WTC11 (cell line): ENCODE data around the gene HSD11B1L. TPM values are rescaled to one million over a fixed set of nuclear protein-coding genes. Genes with fewer than 3 reads are reported as not detected.

Experiments used
- ATAC-seq: fragments of 200-7000 bp; cut with Tn5 transposase; 2 replicates; pipeline ENCODE4 v1.10.0; 2021; ENCODE audit warnings: mild to moderate bottlenecking, moderate library complexity
- CTCF ChIA-PET: fragments of 300-600 bp; sonication (Branson Sonifier 250); formaldehyde crosslinking; loops from one replicate; lab custom pipeline; 2021; ENCODE audit warnings: antibody characterized with exemption; lab: Charles Lee
- POLR2A ChIA-PET: fragments of 350-600 bp; sonication (Branson Sonifier 250); formaldehyde crosslinking; loops from one replicate; lab custom pipeline; 2021; ENCODE audit warnings: antibody characterized with exemption; lab: Charles Lee
- DNase-seq: peaks from one replicate; pipeline ENCODE4 v3.0.0; 2021; ENCODE audit warnings: low spot score
- H3K27ac Mint-ChIP-seq: 2 replicates; pipeline ENCODE4 v1.8.0; 2021; ENCODE audit warnings: mixed read lengths
- H3K27me3 Mint-ChIP-seq: 2 replicates; pipeline ENCODE4 v1.8.0; 2021; ENCODE audit warnings: low read depth, mild to moderate bottlenecking, moderate library complexity, mixed read lengths
- H3K36me3 Mint-ChIP-seq: 2 replicates; pipeline ENCODE4 v1.8.0; 2021; ENCODE audit warnings: mixed read lengths
- H3K4me1 Mint-ChIP-seq: 2 replicates; pipeline ENCODE4 v1.8.0; 2022; ENCODE audit warnings: mixed read lengths
- H3K4me3 Mint-ChIP-seq: 2 replicates; pipeline ENCODE4 v1.8.0; 2021; ENCODE audit warnings: mild to moderate bottlenecking, moderate library complexity, mixed read lengths
- H3K9me3 Mint-ChIP-seq: 2 replicates; pipeline ENCODE4 v1.8.0; 2021; ENCODE audit warnings: mixed read lengths
- CBFB ChIP-seq: sonication (generic); formaldehyde crosslinking; IDR thresholded peaks from 2 replicates; pipeline ENCODE4 v1.8.1; 2022; ENCODE audit warnings: mild to moderate bottlenecking, low read depth, missing genetic modification reagents
- CREM ChIP-seq: sonication (generic); formaldehyde crosslinking; IDR thresholded peaks from 2 replicates; pipeline ENCODE4 v1.8.1; 2022; ENCODE audit warnings: mild to moderate bottlenecking, missing genetic modification reagents, moderate library complexity
- ELF4 ChIP-seq: sonication (generic); formaldehyde crosslinking; IDR thresholded peaks from 2 replicates; pipeline ENCODE4 v1.8.1; 2022; ENCODE audit warnings: low read depth, mild to moderate bottlenecking, moderate library complexity, missing genetic modification reagents
- GABPB1 ChIP-seq: sonication (generic); formaldehyde crosslinking; IDR thresholded peaks from 2 replicates; pipeline ENCODE4 v1.8.1; 2023; ENCODE audit warnings: mild to moderate bottlenecking, missing genetic modification reagents
- NR3C1 ChIP-seq: sonication (generic); formaldehyde crosslinking; conservative IDR thresholded peaks from 2 replicates; pipeline ENCODE4 v1.8.1; 2023; ENCODE audit warnings: low read depth, mild to moderate bottlenecking, missing genetic modification reagents
- SOX15 ChIP-seq: fragments of 250-450 bp; sonication (Bioruptor Pico); IDR thresholded peaks from 2 replicates; pipeline ENCODE4 v1.9.0; 2021; ENCODE audit warnings: mild to moderate bottlenecking
- ZNF138 ChIP-seq: sonication (generic); formaldehyde crosslinking; conservative IDR thresholded peaks from 2 replicates; pipeline ENCODE4 v1.8.1; 2022; ENCODE audit warnings: mild to moderate bottlenecking, moderate library complexity, missing genetic modification reagents
- ZNF396 ChIP-seq: fragments of 250-450 bp; sonication (Bioruptor Pico); IDR thresholded peaks from 2 replicates; pipeline ENCODE4 v1.8.0; 2021; ENCODE audit warnings: mild to moderate bottlenecking, moderate library complexity, borderline replicate concordance
- ZNF671 ChIP-seq: fragments of 250-450 bp; sonication (Bioruptor Pico); IDR thresholded peaks from 2 replicates; pipeline ENCODE4 v1.8.0; 2021; ENCODE audit warnings: mild to moderate bottlenecking
- total RNA-seq: library from RNA; stranded (reverse); gene quantifications from 3 replicates; pipeline ENCODE4 v1.2.3, GENCODE V29; 2021
- TF ChIP-seq, protein P1 (sequence below): sonication (generic); formaldehyde crosslinking; IDR thresholded peaks from 2 replicates; pipeline ENCODE4 v1.8.1; 2023; ENCODE audit warnings: mild to moderate bottlenecking, missing genetic modification reagents
- TF ChIP-seq, protein P2 (sequence below): fragments of 250-450 bp; sonication (Bioruptor Pico); IDR thresholded peaks from 2 replicates; pipeline ENCODE4 v1.8.0; 2021; ENCODE audit warnings: mild to moderate bottlenecking
- TF ChIP-seq, protein P3 (sequence below): sonication (generic); formaldehyde crosslinking; conservative IDR thresholded peaks from 2 replicates; pipeline ENCODE4 v1.8.1; 2023; ENCODE audit warnings: mild to moderate bottlenecking, low read depth, missing genetic modification reagents, moderate library complexity
- TF ChIP-seq, protein P4 (sequence below): sonication (generic); formaldehyde crosslinking; IDR thresholded peaks from 2 replicates; pipeline ENCODE4 v1.8.0; 2022; ENCODE audit warnings: mild to moderate bottlenecking, missing genetic modification reagents
- TF ChIP-seq, protein P5 (sequence below): fragments of 250-450 bp; sonication (Bioruptor Pico); IDR thresholded peaks from 2 replicates; pipeline ENCODE4 v2.1.2; 2022; ENCODE audit warnings: mild to moderate bottlenecking, moderate library complexity
- TF ChIP-seq, protein P6 (sequence below): sonication (generic); formaldehyde crosslinking; IDR thresholded peaks from 2 replicates; pipeline ENCODE4 v1.8.0; 2023; ENCODE audit warnings: mild to moderate bottlenecking, missing genetic modification reagents
- TF ChIP-seq, protein P7 (sequence below): sonication (generic); formaldehyde crosslinking; IDR thresholded peaks from 2 replicates; pipeline ENCODE4 v1.8.0; 2022; ENCODE audit warnings: missing genetic modification reagents

Gene HSD11B1L
- total RNA-seq, 1 experiment from 2014 or later, result 11.8 TPM

DNA sequence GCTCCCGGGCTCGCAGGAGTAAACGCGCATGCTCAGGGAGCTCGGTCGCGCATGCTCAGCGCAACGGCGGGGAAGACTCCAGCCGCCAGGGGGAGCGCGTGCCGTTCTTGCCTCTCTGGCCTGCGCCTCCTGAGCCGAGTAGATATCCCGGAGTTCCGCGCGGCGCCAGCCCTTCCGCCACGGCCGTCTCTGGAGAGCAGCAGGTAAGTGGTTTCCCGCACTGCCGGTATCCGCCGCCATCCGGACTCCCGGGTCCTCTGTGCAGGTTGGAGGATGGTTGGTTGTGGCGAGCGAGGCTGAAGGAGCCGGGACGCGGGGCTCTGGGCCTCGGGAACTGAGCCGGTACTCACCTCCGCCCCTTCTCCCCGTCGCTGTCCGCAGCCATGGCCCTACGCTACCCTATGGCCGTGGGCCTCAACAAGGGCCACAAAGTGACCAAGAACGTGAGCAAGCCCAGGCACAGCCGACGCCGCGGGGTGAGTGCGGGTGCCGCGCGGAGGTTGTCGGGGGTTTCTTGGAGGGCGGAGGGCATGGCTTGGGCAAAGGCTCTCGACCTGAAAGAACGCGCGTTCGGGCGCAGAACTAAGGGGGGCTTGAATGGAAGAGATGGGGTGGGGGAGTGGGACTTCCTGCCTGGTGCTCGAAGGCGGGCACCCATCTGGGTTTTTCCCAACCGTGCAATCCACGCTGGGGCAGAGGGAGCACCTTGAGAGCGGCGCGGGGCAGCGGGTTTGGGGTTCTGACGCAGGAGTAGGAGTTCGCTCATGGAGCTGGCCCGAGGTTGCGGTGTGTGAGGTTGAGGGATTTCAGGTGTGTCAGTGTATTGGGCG, 9.5 kb downstream of the HSD11B1L start, which contains the start of gene RPL36 (continued):
- TF ChIP-seq, protein P1, sequence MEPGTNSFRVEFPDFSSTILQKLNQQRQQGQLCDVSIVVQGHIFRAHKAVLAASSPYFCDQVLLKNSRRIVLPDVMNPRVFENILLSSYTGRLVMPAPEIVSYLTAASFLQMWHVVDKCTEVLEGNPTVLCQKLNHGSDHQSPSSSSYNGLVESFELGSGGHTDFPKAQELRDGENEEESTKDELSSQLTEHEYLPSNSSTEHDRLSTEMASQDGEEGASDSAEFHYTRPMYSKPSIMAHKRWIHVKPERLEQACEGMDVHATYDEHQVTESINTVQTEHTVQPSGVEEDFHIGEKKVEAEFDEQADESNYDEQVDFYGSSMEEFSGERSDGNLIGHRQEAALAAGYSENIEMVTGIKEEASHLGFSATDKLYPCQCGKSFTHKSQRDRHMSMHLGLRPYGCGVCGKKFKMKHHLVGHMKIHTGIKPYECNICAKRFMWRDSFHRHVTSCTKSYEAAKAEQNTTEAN (CRISPR knock-in tag), result peak; percentile 94
- TF ChIP-seq GABPB1 (CRISPR knock-in tag), result peak; percentile 68

DNA sequence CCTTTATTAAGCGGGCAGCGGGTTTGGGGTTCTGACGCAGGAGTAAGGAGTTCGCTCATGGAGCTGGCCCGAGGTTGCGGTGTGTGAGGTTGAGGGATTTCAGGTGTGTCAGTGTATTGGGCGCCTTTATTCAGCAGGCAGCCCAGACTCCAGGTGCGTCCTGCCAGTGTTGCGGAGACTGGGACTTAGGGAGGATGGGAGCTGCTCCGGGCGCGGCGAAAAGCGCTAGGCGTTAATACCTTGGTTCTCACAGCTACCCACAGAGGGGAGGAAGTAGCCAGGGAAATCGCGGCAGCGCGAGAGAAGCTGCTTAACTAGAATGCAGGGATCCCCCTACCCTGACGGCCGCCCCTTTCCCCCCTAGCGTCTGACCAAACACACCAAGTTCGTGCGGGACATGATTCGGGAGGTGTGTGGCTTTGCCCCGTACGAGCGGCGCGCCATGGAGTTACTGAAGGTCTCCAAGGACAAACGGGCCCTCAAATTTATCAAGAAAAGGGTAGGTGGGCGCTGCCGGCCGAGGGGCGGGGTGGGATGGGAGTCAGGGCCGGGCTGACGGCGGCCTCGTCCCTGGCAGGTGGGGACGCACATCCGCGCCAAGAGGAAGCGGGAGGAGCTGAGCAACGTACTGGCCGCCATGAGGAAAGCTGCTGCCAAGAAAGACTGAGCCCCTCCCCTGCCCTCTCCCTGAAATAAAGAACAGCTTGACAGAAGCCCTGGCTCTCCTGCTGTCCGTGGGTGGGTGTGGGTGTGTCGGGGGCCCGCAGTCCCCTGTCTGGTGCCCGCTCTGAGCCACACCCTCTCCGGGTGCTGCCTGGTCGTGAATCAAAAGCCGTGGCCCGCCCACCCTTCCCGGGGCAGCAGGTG, 10.4 kb downstream of the HSD11B1L start:
- peak overlapping the region; percentile 99 for H3K4me3 Mint-ChIP-seq
- peaks cover 35% of the 10 kb centered on the region for H3K36me3 Mint-ChIP-seq
- H3K27ac Mint-ChIP-seq, result peak overlapping the region; percentile 95
- CTCF ChIA-PET, result interaction anchor here (0.5 to 0.9 kb wide), 3 partner anchors 21 to 113 kb away, joined by 3 to 5 read pairs (median 3); no protein-coding TSS in a partner anchor
- no peak for ATAC-seq
- POLR2A ChIA-PET, result interaction anchor here (0.5 to 2.7 kb wide), 5 partner anchors 18 to 67 kb away, joined by 3 to 14 read pairs (median 3); partner anchors contain the start of genes CATSPERD and LONP1
- H3K4me1 Mint-ChIP-seq, result peaks cover 10% of the 10 kb centered on the region; the same call in 1 of the 2 replicates
- H3K27me3 Mint-ChIP-seq, result peaks cover 5% of the 10 kb centered on the region; the same call in 1 of the 2 replicates
- DNase-seq, result no peak
- H3K9me3 Mint-ChIP-seq, result no peaks in the 10 kb centered on the region
- TF ChIP-seq, protein P2, sequence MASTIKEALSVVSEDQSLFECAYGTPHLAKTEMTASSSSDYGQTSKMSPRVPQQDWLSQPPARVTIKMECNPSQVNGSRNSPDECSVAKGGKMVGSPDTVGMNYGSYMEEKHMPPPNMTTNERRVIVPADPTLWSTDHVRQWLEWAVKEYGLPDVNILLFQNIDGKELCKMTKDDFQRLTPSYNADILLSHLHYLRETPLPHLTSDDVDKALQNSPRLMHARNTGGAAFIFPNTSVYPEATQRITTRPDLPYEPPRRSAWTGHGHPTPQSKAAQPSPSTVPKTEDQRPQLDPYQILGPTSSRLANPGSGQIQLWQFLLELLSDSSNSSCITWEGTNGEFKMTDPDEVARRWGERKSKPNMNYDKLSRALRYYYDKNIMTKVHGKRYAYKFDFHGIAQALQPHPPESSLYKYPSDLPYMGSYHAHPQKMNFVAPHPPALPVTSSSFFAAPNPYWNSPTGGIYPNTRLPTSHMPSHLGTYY (CRISPR knock-in tag), result peak; percentile 87
- TF ChIP-seq ZNF671 (CRISPR knock-in tag), result peak; percentile 56; the same call in 1 of the 2 replicates
- TF ChIP-seq, protein P3, sequence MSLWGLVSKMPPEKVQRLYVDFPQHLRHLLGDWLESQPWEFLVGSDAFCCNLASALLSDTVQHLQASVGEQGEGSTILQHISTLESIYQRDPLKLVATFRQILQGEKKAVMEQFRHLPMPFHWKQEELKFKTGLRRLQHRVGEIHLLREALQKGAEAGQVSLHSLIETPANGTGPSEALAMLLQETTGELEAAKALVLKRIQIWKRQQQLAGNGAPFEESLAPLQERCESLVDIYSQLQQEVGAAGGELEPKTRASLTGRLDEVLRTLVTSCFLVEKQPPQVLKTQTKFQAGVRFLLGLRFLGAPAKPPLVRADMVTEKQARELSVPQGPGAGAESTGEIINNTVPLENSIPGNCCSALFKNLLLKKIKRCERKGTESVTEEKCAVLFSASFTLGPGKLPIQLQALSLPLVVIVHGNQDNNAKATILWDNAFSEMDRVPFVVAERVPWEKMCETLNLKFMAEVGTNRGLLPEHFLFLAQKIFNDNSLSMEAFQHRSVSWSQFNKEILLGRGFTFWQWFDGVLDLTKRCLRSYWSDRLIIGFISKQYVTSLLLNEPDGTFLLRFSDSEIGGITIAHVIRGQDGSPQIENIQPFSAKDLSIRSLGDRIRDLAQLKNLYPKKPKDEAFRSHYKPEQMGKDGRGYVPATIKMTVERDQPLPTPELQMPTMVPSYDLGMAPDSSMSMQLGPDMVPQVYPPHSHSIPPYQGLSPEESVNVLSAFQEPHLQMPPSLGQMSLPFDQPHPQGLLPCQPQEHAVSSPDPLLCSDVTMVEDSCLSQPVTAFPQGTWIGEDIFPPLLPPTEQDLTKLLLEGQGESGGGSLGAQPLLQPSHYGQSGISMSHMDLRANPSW (CRISPR knock-in tag), result no peak
- TF ChIP-seq GABPB1 (CRISPR knock-in tag), result no peak
- no peak for TF ChIP-seq ZNF396 (CRISPR knock-in tag)
- no peak for TF ChIP-seq ELF4 (CRISPR knock-in tag)
- TF ChIP-seq, protein P4, sequence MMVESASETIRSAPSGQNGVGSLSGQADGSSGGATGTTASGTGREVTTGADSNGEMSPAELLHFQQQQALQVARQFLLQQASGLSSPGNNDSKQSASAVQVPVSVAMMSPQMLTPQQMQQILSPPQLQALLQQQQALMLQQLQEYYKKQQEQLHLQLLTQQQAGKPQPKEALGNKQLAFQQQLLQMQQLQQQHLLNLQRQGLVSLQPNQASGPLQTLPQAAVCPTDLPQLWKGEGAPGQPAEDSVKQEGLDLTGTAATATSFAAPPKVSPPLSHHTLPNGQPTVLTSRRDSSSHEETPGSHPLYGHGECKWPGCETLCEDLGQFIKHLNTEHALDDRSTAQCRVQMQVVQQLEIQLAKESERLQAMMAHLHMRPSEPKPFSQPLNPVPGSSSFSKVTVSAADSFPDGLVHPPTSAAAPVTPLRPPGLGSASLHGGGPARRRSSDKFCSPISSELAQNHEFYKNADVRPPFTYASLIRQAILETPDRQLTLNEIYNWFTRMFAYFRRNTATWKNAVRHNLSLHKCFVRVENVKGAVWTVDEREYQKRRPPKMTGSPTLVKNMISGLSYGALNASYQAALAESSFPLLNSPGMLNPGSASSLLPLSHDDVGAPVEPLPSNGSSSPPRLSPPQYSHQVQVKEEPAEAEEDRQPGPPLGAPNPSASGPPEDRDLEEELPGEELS (CRISPR knock-in tag), result no peak
- TF ChIP-seq, protein P5, sequence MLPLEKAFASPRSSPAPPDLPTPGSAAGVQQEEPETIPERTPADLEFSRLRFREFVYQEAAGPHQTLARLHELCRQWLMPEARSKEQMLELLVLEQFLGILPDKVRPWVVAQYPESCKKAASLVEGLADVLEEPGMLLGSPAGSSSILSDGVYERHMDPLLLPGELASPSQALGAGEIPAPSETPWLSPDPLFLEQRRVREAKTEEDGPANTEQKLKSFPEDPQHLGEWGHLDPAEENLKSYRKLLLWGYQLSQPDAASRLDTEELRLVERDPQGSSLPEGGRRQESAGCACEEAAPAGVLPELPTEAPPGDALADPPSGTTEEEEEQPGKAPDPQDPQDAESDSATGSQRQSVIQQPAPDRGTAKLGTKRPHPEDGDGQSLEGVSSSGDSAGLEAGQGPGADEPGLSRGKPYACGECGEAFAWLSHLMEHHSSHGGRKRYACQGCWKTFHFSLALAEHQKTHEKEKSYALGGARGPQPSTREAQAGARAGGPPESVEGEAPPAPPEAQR (CRISPR knock-in tag), result no peak
- no peak for TF ChIP-seq CREM
- TF ChIP-seq, protein P6, sequence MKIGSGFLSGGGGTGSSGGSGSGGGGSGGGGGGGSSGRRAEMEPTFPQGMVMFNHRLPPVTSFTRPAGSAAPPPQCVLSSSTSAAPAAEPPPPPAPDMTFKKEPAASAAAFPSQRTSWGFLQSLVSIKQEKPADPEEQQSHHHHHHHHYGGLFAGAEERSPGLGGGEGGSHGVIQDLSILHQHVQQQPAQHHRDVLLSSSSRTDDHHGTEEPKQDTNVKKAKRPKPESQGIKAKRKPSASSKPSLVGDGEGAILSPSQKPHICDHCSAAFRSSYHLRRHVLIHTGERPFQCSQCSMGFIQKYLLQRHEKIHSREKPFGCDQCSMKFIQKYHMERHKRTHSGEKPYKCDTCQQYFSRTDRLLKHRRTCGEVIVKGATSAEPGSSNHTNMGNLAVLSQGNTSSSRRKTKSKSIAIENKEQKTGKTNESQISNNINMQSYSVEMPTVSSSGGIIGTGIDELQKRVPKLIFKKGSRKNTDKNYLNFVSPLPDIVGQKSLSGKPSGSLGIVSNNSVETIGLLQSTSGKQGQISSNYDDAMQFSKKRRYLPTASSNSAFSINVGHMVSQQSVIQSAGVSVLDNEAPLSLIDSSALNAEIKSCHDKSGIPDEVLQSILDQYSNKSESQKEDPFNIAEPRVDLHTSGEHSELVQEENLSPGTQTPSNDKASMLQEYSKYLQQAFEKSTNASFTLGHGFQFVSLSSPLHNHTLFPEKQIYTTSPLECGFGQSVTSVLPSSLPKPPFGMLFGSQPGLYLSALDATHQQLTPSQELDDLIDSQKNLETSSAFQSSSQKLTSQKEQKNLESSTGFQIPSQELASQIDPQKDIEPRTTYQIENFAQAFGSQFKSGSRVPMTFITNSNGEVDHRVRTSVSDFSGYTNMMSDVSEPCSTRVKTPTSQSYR, result no peak
- no peak for TF ChIP-seq CBFB (CRISPR knock-in tag)
- TF ChIP-seq, protein P7, sequence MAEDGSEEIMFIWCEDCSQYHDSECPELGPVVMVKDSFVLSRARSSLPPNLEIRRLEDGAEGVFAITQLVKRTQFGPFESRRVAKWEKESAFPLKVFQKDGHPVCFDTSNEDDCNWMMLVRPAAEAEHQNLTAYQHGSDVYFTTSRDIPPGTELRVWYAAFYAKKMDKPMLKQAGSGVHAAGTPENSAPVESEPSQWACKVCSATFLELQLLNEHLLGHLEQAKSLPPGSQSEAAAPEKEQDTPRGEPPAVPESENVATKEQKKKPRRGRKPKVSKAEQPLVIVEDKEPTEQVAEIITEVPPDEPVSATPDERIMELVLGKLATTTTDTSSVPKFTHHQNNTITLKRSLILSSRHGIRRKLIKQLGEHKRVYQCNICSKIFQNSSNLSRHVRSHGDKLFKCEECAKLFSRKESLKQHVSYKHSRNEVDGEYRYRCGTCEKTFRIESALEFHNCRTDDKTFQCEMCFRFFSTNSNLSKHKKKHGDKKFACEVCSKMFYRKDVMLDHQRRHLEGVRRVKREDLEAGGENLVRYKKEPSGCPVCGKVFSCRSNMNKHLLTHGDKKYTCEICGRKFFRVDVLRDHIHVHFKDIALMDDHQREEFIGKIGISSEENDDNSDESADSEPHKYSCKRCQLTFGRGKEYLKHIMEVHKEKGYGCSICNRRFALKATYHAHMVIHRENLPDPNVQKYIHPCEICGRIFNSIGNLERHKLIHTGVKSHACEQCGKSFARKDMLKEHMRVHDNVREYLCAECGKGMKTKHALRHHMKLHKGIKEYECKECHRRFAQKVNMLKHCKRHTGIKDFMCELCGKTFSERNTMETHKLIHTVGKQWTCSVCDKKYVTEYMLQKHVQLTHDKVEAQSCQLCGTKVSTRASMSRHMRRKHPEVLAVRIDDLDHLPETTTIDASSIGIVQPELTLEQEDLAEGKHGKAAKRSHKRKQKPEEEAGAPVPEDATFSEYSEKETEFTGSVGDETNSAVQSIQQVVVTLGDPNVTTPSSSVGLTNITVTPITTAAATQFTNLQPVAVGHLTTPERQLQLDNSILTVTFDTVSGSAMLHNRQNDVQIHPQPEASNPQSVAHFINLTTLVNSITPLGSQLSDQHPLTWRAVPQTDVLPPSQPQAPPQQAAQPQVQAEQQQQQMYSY (CRISPR knock-in tag), result no peak
- TF ChIP-seq SOX15, result no peak
- TF ChIP-seq NR3C1 (CRISPR knock-in tag), result no peak
- TF ChIP-seq ZNF138 (CRISPR knock-in tag), result no peak
